ENCODE measurements around the gene PCSK1N.
"Not testable (repeated sequence)": the region's sequence is repeated elsewhere in the genome, so short reads cannot be mapped to it uniquely, and the experiment has no call there.

The PCSK1N gene, protein sequence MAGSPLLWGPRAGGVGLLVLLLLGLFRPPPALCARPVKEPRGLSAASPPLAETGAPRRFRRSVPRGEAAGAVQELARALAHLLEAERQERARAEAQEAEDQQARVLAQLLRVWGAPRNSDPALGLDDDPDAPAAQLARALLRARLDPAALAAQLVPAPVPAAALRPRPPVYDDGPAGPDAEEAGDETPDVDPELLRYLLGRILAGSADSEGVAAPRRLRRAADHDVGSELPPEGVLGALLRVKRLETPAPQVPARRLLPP

DNA sequence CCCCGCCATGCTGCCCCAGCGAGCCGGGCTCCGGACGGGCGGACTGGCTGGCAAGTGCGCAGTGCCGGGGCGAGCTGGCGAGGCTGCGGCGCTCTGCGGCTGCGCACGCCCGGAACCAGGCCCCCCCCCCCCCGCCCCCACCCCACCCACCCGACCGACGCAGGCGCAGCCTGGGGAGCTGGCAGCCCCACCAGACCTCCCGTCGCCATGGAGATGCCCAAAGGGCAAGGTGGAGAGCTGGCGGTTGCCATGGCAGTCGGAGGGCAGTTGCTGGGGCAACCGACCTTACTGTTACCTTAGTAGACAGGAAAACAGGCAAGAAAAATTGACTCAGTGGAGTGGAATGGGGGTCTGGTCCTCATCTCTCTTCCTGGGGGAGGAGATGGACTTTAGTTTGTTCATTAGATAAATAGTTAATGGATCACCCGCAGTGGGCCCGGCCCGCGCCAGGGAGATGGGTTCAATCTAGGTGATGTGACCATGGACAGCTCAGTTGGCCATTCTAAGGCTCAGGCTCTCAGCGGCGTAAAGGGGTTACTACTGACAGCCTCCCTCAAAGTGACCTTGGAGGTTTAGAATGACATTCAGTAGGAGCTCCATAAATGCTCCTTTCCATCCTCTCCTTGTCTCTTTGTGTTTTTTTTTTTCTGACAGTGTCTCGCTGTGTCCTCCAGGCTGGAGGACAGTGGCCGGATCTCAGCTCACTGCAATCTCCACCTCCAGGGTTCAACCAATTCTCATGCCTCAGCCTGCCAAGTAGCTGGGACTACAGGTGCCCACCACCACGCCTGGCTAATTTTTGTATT is at the start of gene PCSK1N:
Gene PCSK1N, minus strand, starts transcription at position 87 of the 806 bp plus-strand sequence. Its CDS starts 78 bp downstream, at position 9.
- DNase-seq (ENCODE audit: low spot score): no peak
- H3K27me3 ChIP-seq (ENCODE audit: insufficient read depth, poor library complexity, severe bottlenecking): no peaks in the 10 kb centered on the region

DNA sequence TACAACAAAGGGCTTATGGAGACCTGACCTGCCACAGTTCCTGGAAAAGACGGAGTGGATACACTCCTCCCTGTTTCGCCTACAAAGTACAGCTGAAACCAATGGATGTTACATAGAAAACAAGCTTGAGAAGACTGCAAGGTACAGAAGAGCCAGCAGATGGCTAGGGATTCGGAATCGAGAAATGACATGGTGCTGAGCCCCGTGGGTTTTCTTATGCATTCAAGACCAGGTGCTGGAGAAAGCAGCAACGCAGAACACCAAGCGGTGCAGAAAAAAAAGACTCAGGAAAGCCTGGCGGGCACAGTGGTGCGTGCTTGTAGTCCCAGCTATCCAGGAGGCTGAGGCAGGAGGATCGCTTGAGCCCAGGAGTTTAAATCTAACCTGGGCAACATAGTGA is 48.3 kb upstream of the PCSK1N start:
- Histone ChIP-seq H3K27ac (ENCODE audit: poor library complexity, severe bottlenecking) (no peak overlapping the region), H3K36me3 (ENCODE audit: low read depth) (no peaks in the 10 kb centered on the region), H3K27me3 (ENCODE audit: insufficient read depth, poor library complexity, severe bottlenecking) (no peaks in the 10 kb centered on the region), H3K9me3 (ENCODE audit: severe bottlenecking) (no peaks in the 10 kb centered on the region), H3K4me1 (ENCODE audit: insufficient read depth, poor library complexity, severe bottlenecking) (no peaks in the 10 kb centered on the region), H3K4me3 (ENCODE audit: severe bottlenecking) (no peak overlapping the region)
- TF ChIP-seq, protein P1, sequence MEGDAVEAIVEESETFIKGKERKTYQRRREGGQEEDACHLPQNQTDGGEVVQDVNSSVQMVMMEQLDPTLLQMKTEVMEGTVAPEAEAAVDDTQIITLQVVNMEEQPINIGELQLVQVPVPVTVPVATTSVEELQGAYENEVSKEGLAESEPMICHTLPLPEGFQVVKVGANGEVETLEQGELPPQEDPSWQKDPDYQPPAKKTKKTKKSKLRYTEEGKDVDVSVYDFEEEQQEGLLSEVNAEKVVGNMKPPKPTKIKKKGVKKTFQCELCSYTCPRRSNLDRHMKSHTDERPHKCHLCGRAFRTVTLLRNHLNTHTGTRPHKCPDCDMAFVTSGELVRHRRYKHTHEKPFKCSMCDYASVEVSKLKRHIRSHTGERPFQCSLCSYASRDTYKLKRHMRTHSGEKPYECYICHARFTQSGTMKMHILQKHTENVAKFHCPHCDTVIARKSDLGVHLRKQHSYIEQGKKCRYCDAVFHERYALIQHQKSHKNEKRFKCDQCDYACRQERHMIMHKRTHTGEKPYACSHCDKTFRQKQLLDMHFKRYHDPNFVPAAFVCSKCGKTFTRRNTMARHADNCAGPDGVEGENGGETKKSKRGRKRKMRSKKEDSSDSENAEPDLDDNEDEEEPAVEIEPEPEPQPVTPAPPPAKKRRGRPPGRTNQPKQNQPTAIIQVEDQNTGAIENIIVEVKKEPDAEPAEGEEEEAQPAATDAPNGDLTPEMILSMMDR (IDR thresholded peaks at IDR 0.05; ENCODE audit: poor library complexity, severe bottlenecking): no peak
- ATAC-seq (ENCODE audit: low read depth) (0 out of 3 replicates have a peak, but pooled peaks have one; percentile 25), DNase-seq (ENCODE audit: low spot score) (no peak)

More for the DNA sequence above, at the start of gene PCSK1N:
- TF ChIP-seq, protein P1 (IDR thresholded peaks at IDR 0.05; ENCODE audit: poor library complexity, severe bottlenecking): no peak
- no peaks in the 10 kb centered on the region for H3K9me3 ChIP-seq (ENCODE audit: severe bottlenecking)
- no peaks in the 10 kb centered on the region for H3K36me3 ChIP-seq (ENCODE audit: low read depth)
- ATAC-seq (ENCODE audit: low read depth): peak; percentile 70
- no peak within 1 kb of the TSS for H3K27ac ChIP-seq (ENCODE audit: poor library complexity, severe bottlenecking)
- peak within 1 kb of the TSS; percentile 53 for H3K4me3 ChIP-seq (ENCODE audit: severe bottlenecking)
- no peaks in the 10 kb centered on the region for H3K4me1 ChIP-seq (ENCODE audit: insufficient read depth, poor library complexity, severe bottlenecking)

DNA sequence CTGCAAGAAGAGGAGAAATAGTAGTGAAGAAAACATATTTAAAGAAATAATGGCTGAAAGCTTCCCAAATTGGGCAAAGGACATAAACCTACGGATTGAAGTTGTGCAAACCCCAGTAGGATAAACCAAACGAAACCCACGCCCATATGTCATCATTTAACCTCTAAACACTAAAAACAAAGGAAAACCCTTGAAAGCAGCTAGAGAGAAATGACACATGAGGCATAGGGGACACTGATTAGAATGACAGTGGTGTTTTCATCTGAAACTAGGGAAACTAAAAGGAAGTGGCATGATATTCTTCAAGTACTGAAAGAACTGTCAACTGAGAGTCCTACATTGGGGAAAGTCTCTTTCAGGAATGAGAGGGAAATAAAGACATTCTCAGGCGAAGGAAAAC is 41.5 kb upstream of the PCSK1N start:
- H3K9me3 ChIP-seq (ENCODE audit: severe bottlenecking); H3K4me3 ChIP-seq (ENCODE audit: severe bottlenecking); H3K4me1 ChIP-seq (ENCODE audit: insufficient read depth, poor library complexity, severe bottlenecking); H3K27ac ChIP-seq (ENCODE audit: poor library complexity, severe bottlenecking); H3K36me3 ChIP-seq (ENCODE audit: low read depth); ATAC-seq (ENCODE audit: low read depth); H3K27me3 ChIP-seq (ENCODE audit: insufficient read depth, poor library complexity, severe bottlenecking); DNase-seq (ENCODE audit: low spot score): not testable (repeated sequence)

DNA sequence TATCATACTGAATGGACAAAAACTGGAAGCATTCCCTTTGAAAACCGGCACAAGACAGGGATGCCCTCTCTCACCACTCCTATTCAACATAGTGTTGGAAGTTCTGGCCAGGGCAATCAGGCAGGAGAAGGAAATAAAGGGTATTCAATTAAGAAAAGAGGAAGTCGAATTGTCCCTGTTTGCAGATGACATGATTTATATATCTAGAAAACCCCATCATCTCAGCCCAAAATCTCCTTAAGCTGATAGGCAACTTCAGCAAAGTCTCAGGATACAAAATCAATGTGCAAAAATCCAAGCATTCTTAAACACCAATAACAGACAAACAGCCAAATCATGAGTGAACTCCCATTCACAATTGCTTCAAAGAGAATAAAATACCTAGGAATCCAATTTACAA is 36.6 kb upstream of the PCSK1N start:
- not testable (repeated sequence) for H3K27me3 ChIP-seq (ENCODE audit: insufficient read depth, poor library complexity, severe bottlenecking); H3K27ac ChIP-seq (ENCODE audit: poor library complexity, severe bottlenecking); H3K4me1 ChIP-seq (ENCODE audit: insufficient read depth, poor library complexity, severe bottlenecking); H3K9me3 ChIP-seq (ENCODE audit: severe bottlenecking); ATAC-seq (ENCODE audit: low read depth); H3K4me3 ChIP-seq (ENCODE audit: severe bottlenecking); DNase-seq (ENCODE audit: low spot score); H3K36me3 ChIP-seq (ENCODE audit: low read depth)

DNA sequence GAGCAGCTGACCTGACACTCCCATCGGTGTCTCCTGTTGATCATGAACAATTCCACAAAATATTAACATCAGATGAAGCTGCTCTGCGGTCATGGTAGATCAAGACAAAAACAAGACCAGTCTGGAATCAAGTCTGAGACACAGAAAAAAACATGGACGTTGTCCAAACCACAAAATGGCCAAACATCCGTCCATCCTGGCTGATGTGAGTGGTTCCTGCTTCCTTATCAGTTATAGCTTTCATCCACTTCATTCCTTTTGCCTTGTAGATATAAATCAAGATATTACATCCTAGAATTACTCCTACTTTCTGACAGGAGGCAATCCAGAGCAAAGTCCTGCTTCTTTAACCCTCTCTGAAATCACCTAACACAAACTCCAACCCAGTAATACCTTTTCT is 28.8 kb upstream of the PCSK1N start:
- ATAC-seq (ENCODE audit: low read depth) (no peak), DNase-seq (ENCODE audit: low spot score) (no peak)
- no peaks in the 10 kb centered on the region for H3K36me3 ChIP-seq (ENCODE audit: low read depth)
- no peaks in the 10 kb centered on the region for H3K9me3 ChIP-seq (ENCODE audit: severe bottlenecking)
- TF ChIP-seq, protein P1 (IDR thresholded peaks at IDR 0.05; ENCODE audit: poor library complexity, severe bottlenecking): no peak
- peaks cover 9% of the 10 kb centered on the region for H3K4me1 ChIP-seq (ENCODE audit: insufficient read depth, poor library complexity, severe bottlenecking)
- no peaks in the 10 kb centered on the region for H3K27me3 ChIP-seq (ENCODE audit: insufficient read depth, poor library complexity, severe bottlenecking)
- peak overlapping the region; percentile 29 for H3K27ac ChIP-seq (ENCODE audit: poor library complexity, severe bottlenecking)
- no peak overlapping the region for H3K4me3 ChIP-seq (ENCODE audit: severe bottlenecking)

Measured in RWPE2 (cell line).